Measurements from ENCODE around the gene OPA1. TPM values are rescaled to one million over a fixed set of nuclear protein-coding genes. Genes with fewer than 3 reads are reported as not detected.

Gene OPA1
- total and polyA plus RNA-seq, 2 of the 8 experiments (the other 6 are each of a cell fraction or from before 2014, with no cell fraction given), result 20.3 to 109 TPM

DNA sequence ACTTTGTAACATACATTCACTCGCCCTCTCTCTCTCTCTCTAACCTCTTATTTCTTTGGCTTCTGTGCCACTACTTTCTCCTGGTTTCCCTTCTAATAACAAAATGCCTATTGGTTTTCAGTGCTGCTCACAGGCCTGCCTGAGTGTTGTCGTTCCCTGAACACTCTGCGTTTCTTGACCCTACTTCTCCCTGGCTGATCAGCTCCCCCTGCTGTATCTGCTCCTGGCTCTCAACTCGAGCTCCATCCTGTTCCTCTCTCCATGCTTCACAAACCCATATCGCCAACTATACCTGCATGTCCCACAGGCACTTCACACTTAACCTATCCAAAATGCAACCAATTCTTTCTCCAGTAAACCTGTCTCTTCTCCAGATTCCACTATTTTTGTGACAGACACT lies 111.4 kb downstream of the OPA1 start:
- TF ChIP-seq POU5F1 (IDR thresholded peaks at IDR 0.05; ENCODE audit: low read depth, low read length), result no peak
- TF ChIP-seq RAD21 (IDR thresholded peaks at IDR 0.05 in 1 of 2, conservative IDR thresholded peaks at IDR 0.05 in 1 of 2; ENCODE audit: low read depth in 2 of 2, low read length in 2 of 2), result peak; percentile 67 to 74
- TF ChIP-seq, protein P1, sequence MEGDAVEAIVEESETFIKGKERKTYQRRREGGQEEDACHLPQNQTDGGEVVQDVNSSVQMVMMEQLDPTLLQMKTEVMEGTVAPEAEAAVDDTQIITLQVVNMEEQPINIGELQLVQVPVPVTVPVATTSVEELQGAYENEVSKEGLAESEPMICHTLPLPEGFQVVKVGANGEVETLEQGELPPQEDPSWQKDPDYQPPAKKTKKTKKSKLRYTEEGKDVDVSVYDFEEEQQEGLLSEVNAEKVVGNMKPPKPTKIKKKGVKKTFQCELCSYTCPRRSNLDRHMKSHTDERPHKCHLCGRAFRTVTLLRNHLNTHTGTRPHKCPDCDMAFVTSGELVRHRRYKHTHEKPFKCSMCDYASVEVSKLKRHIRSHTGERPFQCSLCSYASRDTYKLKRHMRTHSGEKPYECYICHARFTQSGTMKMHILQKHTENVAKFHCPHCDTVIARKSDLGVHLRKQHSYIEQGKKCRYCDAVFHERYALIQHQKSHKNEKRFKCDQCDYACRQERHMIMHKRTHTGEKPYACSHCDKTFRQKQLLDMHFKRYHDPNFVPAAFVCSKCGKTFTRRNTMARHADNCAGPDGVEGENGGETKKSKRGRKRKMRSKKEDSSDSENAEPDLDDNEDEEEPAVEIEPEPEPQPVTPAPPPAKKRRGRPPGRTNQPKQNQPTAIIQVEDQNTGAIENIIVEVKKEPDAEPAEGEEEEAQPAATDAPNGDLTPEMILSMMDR (IDR thresholded peaks at IDR 0.05; ENCODE audit: control extremely low read depth in 1 of 3, insufficient read depth in 1 of 3, low read depth in 1 of 3, low read length in 3 of 3), result peak; percentile 52 to 65 (median 61)
- ChIA-PET CTCF (ENCODE audit: partially characterized antibody) (interaction anchor here (0.7 to 1.3 kb wide), 8 partner anchors 10 to 288 kb away, joined by 3 to 5 read pairs (median 4); no protein-coding TSS in a partner anchor), POLR2A (ENCODE audit: partially characterized antibody) (interaction anchor here (0.6 kb wide), 1 partner anchor 17 kb away, joined by 3 read pairs; no protein-coding TSS in a partner anchor)

More for the DNA sequence above, 111.4 kb downstream of the OPA1 start:
- Histone ChIP-seq H2AFZ (ENCODE audit: low read length) (no peak overlapping the region), H3K36me3 (ENCODE audit: control insufficient read depth in 2 of 4, insufficient read depth in 4 of 4, low read length in 3 of 4) (no peaks in the 10 kb centered on the region; a peak in 1 of 8 replicates), H4K91ac (replicated peaks; ENCODE audit: insufficient read length, low read length) (no peak overlapping the region), H3K9ac (replicated peaks in 1 of 4; ENCODE audit: extremely low read depth in 1 of 4, low read depth in 3 of 4, low read length in 3 of 4) (no peak overlapping the region), H3K23ac (ENCODE audit: insufficient read length) (no peak overlapping the region), H3K14ac (ENCODE audit: insufficient read length) (no peak overlapping the region), H4K5ac (ENCODE audit: insufficient read length, low read depth, low read length) (no peak overlapping the region), H3K18ac (ENCODE audit: extremely low read depth, low read length) (no peak overlapping the region), H2BK12ac (ENCODE audit: low read depth, low read length) (no peak overlapping the region), H3K79me1 (ENCODE audit: low read depth, low read length) (no peaks in the 10 kb centered on the region), H4K20me1 (replicated peaks in 1 of 2; ENCODE audit: control insufficient read depth in 1 of 2, insufficient read depth in 2 of 2, low read length in 2 of 2) (peaks cover 0 to 2% of the 10 kb centered on the region in 2 experiments), H3K27me3 (replicated peaks in 1 of 4; ENCODE audit: control insufficient read depth in 3 of 4, extremely low read depth in 1 of 4, insufficient read depth in 3 of 4, low read length in 3 of 4) (no peaks in the 10 kb centered on the region), H3K23me2 (ENCODE audit: low read depth, low read length) (no peaks in the 10 kb centered on the region), H3K4me1 (replicated peaks in 1 of 4; ENCODE audit: control insufficient read depth in 3 of 4, insufficient read depth in 4 of 4, low read length in 3 of 4) (peaks cover 0 to 5% (median 0%) of the 10 kb centered on the region in 4 experiments; a peak in 1 of 7 replicates), H3K4ac (replicated peaks; ENCODE audit: insufficient read length, low read depth, low read length) (no peak overlapping the region), H3K79me2 (ENCODE audit: control insufficient read depth in 1 of 2, insufficient read depth in 2 of 2, low read length in 2 of 2) (no peaks in the 10 kb centered on the region), H4K8ac (ENCODE audit: extremely low read depth, insufficient read depth, low read length) (no peak overlapping the region), H3K9me3 (ENCODE audit: insufficient read depth in 2 of 2, low read depth in 1 of 2, low read length in 1 of 2) (no peaks in the 10 kb centered on the region), H3K4me2 (ENCODE audit: insufficient read depth in 1 of 2, low read depth in 2 of 2, low read length in 2 of 2) (no peak overlapping the region), H2BK20ac (ENCODE audit: low read length) (no peak overlapping the region), H2AK5ac (ENCODE audit: low read depth, low read length) (no peak overlapping the region), H3K56ac (replicated peaks; ENCODE audit: insufficient read length, low read depth, low read length) (no peak overlapping the region), H3K27ac (ENCODE audit: low read depth, low read length) (no peak overlapping the region), H3K4me3 (ENCODE audit: extremely low read depth in 1 of 4, insufficient read depth in 2 of 4, low read depth in 3 of 4, low read length in 4 of 4) (no peak overlapping the region), H2BK120ac (replicated peaks; ENCODE audit: low read depth, low read length) (no peak overlapping the region), H2BK15ac (ENCODE audit: low read length) (no peak overlapping the region), H2BK5ac (ENCODE audit: low read depth, low read length) (no peak overlapping the region)
- peak; percentile 7 for FAIRE-seq
- 66% methylated on average over 5 of the region's 5 CpGs; no CpG with 5 or more reads in 1 of the 2 experiments for WGBS, 2 experiments (ENCODE audit: extremely low coverage in 1 of 2, insufficient coverage in 1 of 2, insufficient read length in 1 of 2, insufficient replicate concordance in 2 of 2, low coverage in 1 of 2, low lambda C conversion rate in 2 of 2, missing lambda C conversion rate in 1 of 2)
- DNase-seq (ENCODE audit: low read depth in 1 of 2, low spot score in 2 of 2), result no peak

Data from H1 (cell line).